ENCODE measurements around the gene ITPKC. TPM values are rescaled to one million over a fixed set of nuclear protein-coding genes. Genes with fewer than 3 reads are reported as not detected.

ITPKC gene
- total RNA-seq, 1 donor from 2014 or later, result 19.7 TPM

GRCh38 chr19:40683437-40683836 is 33.5 kb upstream of the ITPKC start:
- H3K9me3 Mint-ChIP-seq (ENCODE audit: unreplicated experiment), result no peaks in the 10 kb centered on the region
- TF ChIP-seq CTCF (IDR thresholded peaks at IDR 0.05; ENCODE audit: insufficient read depth, low read depth, low read length) (no peak), EZH2 (IDR thresholded peaks at IDR 0.05; ENCODE audit: insufficient read depth, low read length) (no peak)
- H3K36me3 ChIP-seq (ENCODE audit: insufficient read depth, low read length), result peaks cover 28% of the 10 kb centered on the region
- no peak overlapping the region for H2AFZ ChIP-seq (ENCODE audit: low read depth, low read length)
- H3K27ac ChIP-seq (ENCODE audit: low read depth, low read length), result no peak overlapping the region
- H3K27me3 Mint-ChIP-seq (ENCODE audit: low read depth, unreplicated experiment), result no peaks in the 10 kb centered on the region
- no peak for FAIRE-seq
- no peak overlapping the region for H3K4me2 ChIP-seq (ENCODE audit: low read length)
- H3K9ac ChIP-seq (ENCODE audit: low read length), result no peak overlapping the region
- H3K79me2 ChIP-seq (ENCODE audit: insufficient read depth, low read length), result peaks cover 26% of the 10 kb centered on the region
- no peak overlapping the region for H3K27ac Mint-ChIP-seq (ENCODE audit: unreplicated experiment)
- no peaks in the 10 kb centered on the region for H3K9me3 ChIP-seq (ENCODE audit: insufficient read depth, low read depth, low read length)
- no peaks in the 10 kb centered on the region for H3K4me1 Mint-ChIP-seq (ENCODE audit: low read depth, unreplicated experiment)
- no peak overlapping the region for H3K4me3 ChIP-seq (ENCODE audit: insufficient read depth, low read depth, low read length)
- peaks cover 38% of the 10 kb centered on the region for H3K36me3 Mint-ChIP-seq (ENCODE audit: low read depth, unreplicated experiment)
- no peak overlapping the region for H3K4me3 Mint-ChIP-seq (ENCODE audit: unreplicated experiment)
- H4K20me1 ChIP-seq (ENCODE audit: insufficient read depth, low read length), result peaks cover 55% of the 10 kb centered on the region
- no peaks in the 10 kb centered on the region for H3K27me3 ChIP-seq (ENCODE audit: insufficient read depth, low read length)
- no peak for DNase-seq (ENCODE audit: low read depth)
- H3K4me1 ChIP-seq (ENCODE audit: insufficient read depth, low read length), result peaks cover 12% of the 10 kb centered on the region

GRCh38 chr19:40684280-40684679 is 32.6 kb upstream of the ITPKC start:
- Histone ChIP-seq H2AFZ (ENCODE audit: low read depth, low read length) (no peak overlapping the region), H3K4me1 (ENCODE audit: insufficient read depth, low read length) (peaks cover 20% of the 10 kb centered on the region), H3K9me3 (ENCODE audit: insufficient read depth, low read depth, low read length) (no peaks in the 10 kb centered on the region), H3K79me2 (ENCODE audit: insufficient read depth, low read length) (peaks cover 34% of the 10 kb centered on the region), H3K4me3 (ENCODE audit: insufficient read depth, low read depth, low read length) (no peak overlapping the region), H3K9ac (ENCODE audit: low read length) (no peak overlapping the region), H3K27ac (ENCODE audit: low read depth, low read length) (no peak overlapping the region), H3K4me2 (ENCODE audit: low read length) (no peak overlapping the region), H3K36me3 (ENCODE audit: insufficient read depth, low read length) (peaks cover 26% of the 10 kb centered on the region), H3K27me3 (ENCODE audit: insufficient read depth, low read length) (no peaks in the 10 kb centered on the region), H4K20me1 (ENCODE audit: insufficient read depth, low read length) (peaks cover 60% of the 10 kb centered on the region)
- H3K36me3 Mint-ChIP-seq (ENCODE audit: low read depth, unreplicated experiment), result peaks cover 36% of the 10 kb centered on the region
- no peak for FAIRE-seq
- DNase-seq (ENCODE audit: low read depth), result no peak
- no peaks in the 10 kb centered on the region for H3K27me3 Mint-ChIP-seq (ENCODE audit: low read depth, unreplicated experiment)
- no peak for TF ChIP-seq CTCF (IDR thresholded peaks at IDR 0.05; ENCODE audit: insufficient read depth, low read depth, low read length)
- TF ChIP-seq EZH2 (IDR thresholded peaks at IDR 0.05; ENCODE audit: insufficient read depth, low read length), result no peak
- no peak overlapping the region for H3K4me3 Mint-ChIP-seq (ENCODE audit: unreplicated experiment)
- no peaks in the 10 kb centered on the region for H3K9me3 Mint-ChIP-seq (ENCODE audit: unreplicated experiment)
- no peaks in the 10 kb centered on the region for H3K4me1 Mint-ChIP-seq (ENCODE audit: low read depth, unreplicated experiment)
- no peak overlapping the region for H3K27ac Mint-ChIP-seq (ENCODE audit: unreplicated experiment)

- Mint-ChIP-seq H3K36me3 (ENCODE audit: low read depth, unreplicated experiment) (peaks cover 33% of the 10 kb centered on the region), H3K9me3 (ENCODE audit: unreplicated experiment) (no peaks in the 10 kb centered on the region), H3K4me3 (ENCODE audit: unreplicated experiment) (no peak overlapping the region), H3K27ac (ENCODE audit: unreplicated experiment) (no peak overlapping the region), H3K4me1 (ENCODE audit: low read depth, unreplicated experiment) (no peaks in the 10 kb centered on the region), H3K27me3 (ENCODE audit: low read depth, unreplicated experiment) (no peaks in the 10 kb centered on the region)
- TF ChIP-seq CTCF (IDR thresholded peaks at IDR 0.05; ENCODE audit: insufficient read depth, low read depth, low read length) (no peak), EZH2 (IDR thresholded peaks at IDR 0.05; ENCODE audit: insufficient read depth, low read length) (no peak)
- Histone ChIP-seq H3K36me3 (ENCODE audit: insufficient read depth, low read length) (peaks cover 23% of the 10 kb centered on the region), H3K9me3 (ENCODE audit: insufficient read depth, low read depth, low read length) (no peaks in the 10 kb centered on the region), H3K4me3 (ENCODE audit: insufficient read depth, low read depth, low read length) (no peak overlapping the region), H4K20me1 (ENCODE audit: insufficient read depth, low read length) (peaks cover 62% of the 10 kb centered on the region), H3K27ac (ENCODE audit: low read depth, low read length) (no peak overlapping the region), H3K4me1 (ENCODE audit: insufficient read depth, low read length) (peaks cover 21% of the 10 kb centered on the region), H3K4me2 (ENCODE audit: low read length) (no peak overlapping the region), H3K9ac (ENCODE audit: low read length) (no peak overlapping the region), H2AFZ (ENCODE audit: low read depth, low read length) (no peak overlapping the region), H3K27me3 (ENCODE audit: insufficient read depth, low read length) (no peaks in the 10 kb centered on the region), H3K79me2 (ENCODE audit: insufficient read depth, low read length) (peaks cover 42% of the 10 kb centered on the region)
- DNase-seq (ENCODE audit: low read depth) (no peak), FAIRE-seq (no peak)
Observed at GRCh38 chr19:40685016-40685526, 31.8 kb upstream of the ITPKC start.

Measured in astrocyte (in vitro differentiated cells and primary cell).